Caco-2 (cell line): Measurements from ENCODE around the gene FN1. TPM values are rescaled to one million over a fixed set of nuclear protein-coding genes. Genes with fewer than 3 reads are reported as not detected.

Source experiments
- BruUV-seq: library from RNA; stranded (reverse); fragments of 400-500 nt; replicated peaks from 2 replicates; lab custom pipeline; 2021; lab: Mats Ljungman, UMichigan
- CTCF ChIA-PET: fragments of 300-600 bp; sonication (Branson Sonifier 250); formaldehyde crosslinking; loops from one replicate; lab custom pipeline; 2022; ENCODE audit warnings: antibody characterized with exemption; lab: Charles Lee
- POLR2A ChIA-PET: fragments of 300-600 bp; sonication (Branson Sonifier 250); formaldehyde crosslinking; loops from one replicate; lab custom pipeline; 2022; ENCODE audit warnings: antibody characterized with exemption; lab: Charles Lee
- DNase-seq, 2 experiments: peaks; one replicate each; pipeline versions ENCODE4 v3.0.0 to v3.0.0-alpha.2; 2020 to 2022
- H3K27me3 ChIP-seq: replicated peaks from 2 replicates; pipeline ENCODE4 v1.6.0; 2011; ENCODE audit warnings: low read length; ENCODE audit not compliant: control insufficient read depth, insufficient read depth
- H3K36me3 ChIP-seq: 2 replicates; pipeline ENCODE4 v1.5.1; 2011; ENCODE audit warnings: low read length; ENCODE audit not compliant: control insufficient read depth, insufficient read depth
- H3K4me1 ChIP-seq: fragments of 250-450 bp; sonication (Bioruptor Pico); 2 replicates; pipeline ENCODE4 v1.5.1; 2020; ENCODE audit warnings: mild to moderate bottlenecking
- H3K4me3 ChIP-seq: 2 replicates; pipeline ENCODE4 v1.5.1; 2011; ENCODE audit warnings: low read depth, mild to moderate bottlenecking, control low read depth, low read length
- H3K9me3 ChIP-seq: fragments of 250-450 bp; sonication (Bioruptor Pico); 2 replicates; pipeline ENCODE4 v1.5.1; 2020; ENCODE audit warnings: mild to moderate bottlenecking, moderate library complexity
- H3K27ac Mint-ChIP-seq: one replicate; pipeline ENCODE4 v1.8.0; 2022; ENCODE audit warnings: mixed read lengths; ENCODE audit not compliant: unreplicated experiment
- H3K27me3 Mint-ChIP-seq: one replicate; pipeline ENCODE4 v1.8.0; 2022; ENCODE audit warnings: mixed read lengths; ENCODE audit not compliant: insufficient read depth, unreplicated experiment
- H3K36me3 Mint-ChIP-seq: one replicate; pipeline ENCODE4 v1.8.0; 2022; ENCODE audit warnings: mild to moderate bottlenecking, mixed read lengths; ENCODE audit not compliant: insufficient read depth, unreplicated experiment
- H3K4me1 Mint-ChIP-seq: one replicate; pipeline ENCODE4 v1.8.0; 2022; ENCODE audit warnings: low read depth, mixed read lengths; ENCODE audit not compliant: unreplicated experiment
- H3K4me3 Mint-ChIP-seq: one replicate; pipeline ENCODE4 v1.8.0; 2022; ENCODE audit warnings: mild to moderate bottlenecking, moderate library complexity, mixed read lengths; ENCODE audit not compliant: unreplicated experiment
- H3K9me3 Mint-ChIP-seq: one replicate; pipeline ENCODE4 v1.8.0; 2022; ENCODE audit warnings: mixed read lengths; ENCODE audit not compliant: unreplicated experiment
- CTCF ChIP-seq, 2 experiments: fragments of 200-600 bp in 1 of 2; IDR thresholded peaks; 1 replicate in 1 of 2; 2 replicates in 1 of 2; pipeline versions ENCODE4 v1.5.1 to v1.8.0; 2011 to 2022; ENCODE audit warnings: antibody characterized with exemption in 1 of 2, control low read depth in 1 of 2, inconsistent platforms in 1 of 2, low read depth in 1 of 2, low read length in 1 of 2, mild to moderate bottlenecking in 1 of 2, moderate library complexity in 1 of 2; ENCODE audit not compliant: insufficient read depth in 1 of 2, severe bottlenecking in 1 of 2, unreplicated experiment in 1 of 2
- intact Hi-C: fragments of 100-400 bp; cut with micrococcal nuclease; formaldehyde crosslinking; loops from one replicate; pipeline ENCODE4 v1.10.0; 2022; ENCODE audit not compliant: unreplicated experiment
- total RNA-seq: library from RNA; stranded (reverse); gene quantifications from 2 replicates; pipeline ENCODE4 v1.2.3, GENCODE V29; 2022

FN1 gene
- total RNA-seq, 1 experiment from 2014 or later, result 3,805 TPM

- BruUV-seq, result no TSS peak
- H3K9me3 ChIP-seq, result no peaks in the 10 kb centered on the region
- TF ChIP-seq CTCF (IDR thresholded peaks at IDR 0.05; ENCODE audit: insufficient read depth in 1 of 2, low read depth in 1 of 2, low read length in 1 of 2, severe bottlenecking in 1 of 2, unreplicated experiment in 1 of 2), result no peak
- Mint-ChIP-seq H3K9me3 (no peaks in the 10 kb centered on the region), H3K36me3 (peaks cover 91% of the 10 kb centered on the region), H3K27ac (no peak overlapping the region), H3K4me1 (no peaks in the 10 kb centered on the region), H3K27me3 (no peaks in the 10 kb centered on the region), H3K4me3 (no peak overlapping the region)
- CTCF ChIA-PET, result no interaction called here
- no peaks in the 10 kb centered on the region for H3K4me1 ChIP-seq
- H3K27me3 ChIP-seq, result no peaks in the 10 kb centered on the region
- H3K4me3 ChIP-seq, result no peak overlapping the region
- DNase-seq, result no peak
- POLR2A ChIA-PET, result no interaction called here
- intact Hi-C loops, result no loop called here
- peaks cover 1% of the 10 kb centered on the region for H3K36me3 ChIP-seq
Observed at GRCh38 chr2:215347878-215348277, 88.0 kb downstream of the FN1 start.

GRCh38 chr2:215338883-215339679, 96.8 kb downstream of the FN1 start:
- POLR2A ChIA-PET, result no interaction called here
- Histone ChIP-seq H3K9me3 (no peaks in the 10 kb centered on the region), H3K36me3 (no peaks in the 10 kb centered on the region; the same call in none of the 2 replicates), H3K4me3 (no peak overlapping the region), H3K27me3 (no peaks in the 10 kb centered on the region), H3K4me1 (0 out of 2 replicates have a peak, but pooled peaks cover 11% of the 10 kb centered on the region)
- BruUV-seq, result no TSS peak
- H3K27ac Mint-ChIP-seq, result no peak overlapping the region
- no peak for DNase-seq
- intact Hi-C loops, result no loop called here
- H3K36me3 Mint-ChIP-seq, result peaks cover 96% of the 10 kb centered on the region
- H3K4me3 Mint-ChIP-seq, result no peak overlapping the region
- TF ChIP-seq CTCF (IDR thresholded peaks at IDR 0.05; ENCODE audit: insufficient read depth in 1 of 2, low read depth in 1 of 2, low read length in 1 of 2, severe bottlenecking in 1 of 2, unreplicated experiment in 1 of 2), result no peak
- peaks cover 8% of the 10 kb centered on the region for H3K4me1 Mint-ChIP-seq
- H3K9me3 Mint-ChIP-seq, result no peaks in the 10 kb centered on the region
- no peaks in the 10 kb centered on the region for H3K27me3 Mint-ChIP-seq
- CTCF ChIA-PET, result interaction anchor here (0.6 kb wide), 1 partner anchor 42 kb away, joined by 7 read pairs; no protein-coding TSS in a partner anchor

- peaks cover 93% of the 10 kb centered on the region for H3K36me3 Mint-ChIP-seq
- no peaks in the 10 kb centered on the region for H3K27me3 Mint-ChIP-seq
- no peaks in the 10 kb centered on the region; the same call in 1 of the 2 replicates for H3K36me3 ChIP-seq
- CTCF ChIA-PET, result no interaction called here
- no peaks in the 10 kb centered on the region for H3K27me3 ChIP-seq
- no peaks in the 10 kb centered on the region for H3K9me3 Mint-ChIP-seq
- intact Hi-C loops, result loop anchor here (1.0 kb wide), 1 partner anchor 21 kb away; the partner anchor contains the start of gene ATIC
- H3K27ac Mint-ChIP-seq, result peak overlapping the region; percentile 3
- POLR2A ChIA-PET, result no interaction called here
- no peak overlapping the region for H3K4me3 ChIP-seq
- H3K9me3 ChIP-seq, result no peaks in the 10 kb centered on the region
- peak; percentile 48 to 54 for DNase-seq
- peaks cover 23% of the 10 kb centered on the region for H3K4me1 Mint-ChIP-seq
- peak overlapping the region; percentile 6 for H3K4me3 Mint-ChIP-seq
- BruUV-seq, result no TSS peak
- no peak for TF ChIP-seq CTCF (IDR thresholded peaks at IDR 0.05; ENCODE audit: insufficient read depth in 1 of 2, low read depth in 1 of 2, low read length in 1 of 2, severe bottlenecking in 1 of 2, unreplicated experiment in 1 of 2)
- H3K4me1 ChIP-seq, result peaks cover 28% of the 10 kb centered on the region
Observed at GRCh38 chr2:215332872-215333595, 102.8 kb downstream of the FN1 start.
